HG03025 (cell line): Measurements from ENCODE around the gene SET.

ENCODE experiments used
- ATAC-seq: cut with Tn5 transposase; IDR thresholded peaks from one replicate; pipeline ENCODE4 v1.9.1; 2021; ENCODE audit warnings: mild to moderate bottlenecking, moderate library complexity; ENCODE audit not compliant: unreplicated experiment, low FRiP score

Gene SET

GRCh38 chr9:128707446-128707845 lies 18.4 kb downstream of the SET start:
- ATAC-seq: no peak

- ATAC-seq: no peak
These were observed 23.7 kb downstream of the SET start for GRCh38 chr9:128712451-128713410.

- ATAC-seq: no peak
These were observed 24.4 kb downstream of the SET start for GRCh38 chr9:128713411-128713780.

GRCh38 chr9:128713941-128714573 lies 25.0 kb downstream of the SET start:
- no peak for ATAC-seq

- ATAC-seq: no peak
These were observed 25.8 kb downstream of the SET start for GRCh38 chr9:128714586-128715435.

GRCh38 chr9:128715436-128715750 lies 26.4 kb downstream of the SET start:
- no peak for ATAC-seq

GRCh38 chr9:128716581-128717254 lies 27.7 kb downstream of the SET start:
- no peak for ATAC-seq

- ATAC-seq: no peak
These were observed 29.0 kb downstream of the SET start for GRCh38 chr9:128718047-128718446.

- no peak for ATAC-seq
These were observed 29.5 kb downstream of the SET start for GRCh38 chr9:128718475-128718874.

GRCh38 chr9:128719919-128720605 lies 31.0 kb downstream of the SET start:
- ATAC-seq: no peak

GRCh38 chr9:128720841-128721486 lies 31.9 kb downstream of the SET start:
- ATAC-seq: no peak

- no peak for ATAC-seq
These were observed 32.5 kb downstream of the SET start for GRCh38 chr9:128721487-128722010.

GRCh38 chr9:128722380-128723351 lies 33.6 kb downstream of the SET start:
- ATAC-seq: no peak

- ATAC-seq: no peak
These were observed 34.4 kb downstream of the SET start for GRCh38 chr9:128723352-128723865.

- ATAC-seq: peak; percentile 90
These were observed 35.1 kb downstream of the SET start, which contains the start of gene ZDHHC12 for GRCh38 chr9:128723866-128724743. ZDHHC12 (minus strand) TSS chr9:128724127; CDS start chr9:128724093, 34 bp downstream.

GRCh38 chr9:128724744-128725211 lies 35.8 kb downstream of the SET start:
- peak; percentile 3 for ATAC-seq
